GM23338 (cell line): ENCODE results near the gene EVC2. TPM values are rescaled to one million over a fixed set of nuclear protein-coding genes. Genes with fewer than 3 reads are reported as not detected.

Experiments
- ATAC-seq: fragments of 200-7000 bp; cut with Tn5 transposase; 3 replicates; pipeline ENCODE4 v1.9.1; 2020
- DNase-seq: peaks from one replicate; pipeline ENCODE4 v3.0.0-alpha.2; 2015; ENCODE audit warnings: low spot score
- H2AFZ ChIP-seq: fragments of 200-600 bp; sonication (generic); 2 replicates; pipeline ENCODE4 v1.8.0; 2016; ENCODE audit warnings: antibody characterized with exemption, mild to moderate bottlenecking, moderate library complexity
- H3F3A ChIP-seq: fragments of 200-600 bp; sonication (generic); replicated peaks from 2 replicates; pipeline ENCODE4 v1.8.0; 2017; ENCODE audit warnings: antibody characterized with exemption, mixed run types, low read depth
- H3K27ac ChIP-seq: fragments of 200-600 bp; sonication (generic); 2 replicates; pipeline ENCODE4 v1.6.1; 2016; ENCODE audit warnings: low read depth
- H3K27me3 ChIP-seq: fragments of 200-600 bp; sonication (generic); 2 replicates; pipeline ENCODE4 v1.8.0; 2016; ENCODE audit warnings: mild to moderate bottlenecking, mixed run types, moderate library complexity; ENCODE audit not compliant: insufficient read depth
- H3K36me3 ChIP-seq: fragments of 200-600 bp; sonication (generic); 2 replicates; pipeline ENCODE4 v1.8.0; 2016; ENCODE audit warnings: mild to moderate bottlenecking; ENCODE audit not compliant: insufficient read depth
- H3K4me1 ChIP-seq: fragments of 200-600 bp; sonication (generic); 2 replicates; pipeline ENCODE4 v1.8.0; 2016; ENCODE audit warnings: mild to moderate bottlenecking, moderate library complexity; ENCODE audit not compliant: insufficient read depth
- H3K4me2 ChIP-seq: fragments of 200-600 bp; sonication (generic); 2 replicates; pipeline ENCODE4 v1.7.1; 2017; ENCODE audit warnings: mixed run types
- H3K4me3 ChIP-seq: fragments of 200-600 bp; sonication (generic); 2 replicates; pipeline ENCODE4 v1.6.1; 2016; ENCODE audit warnings: mixed run types
- H3K79me2 ChIP-seq: fragments of 200-600 bp; sonication (generic); replicated peaks from 2 replicates; pipeline ENCODE4 v1.8.0; 2017; ENCODE audit warnings: mild to moderate bottlenecking; ENCODE audit not compliant: insufficient read depth
- H3K9me2 ChIP-seq: fragments of 200-600 bp; sonication (generic); 2 replicates; pipeline ENCODE4 v1.8.0; 2017; ENCODE audit not compliant: insufficient read depth
- H4K20me1 ChIP-seq: fragments of 200-600 bp; sonication (generic); replicated peaks from 2 replicates; pipeline ENCODE4 v1.8.0; 2017; ENCODE audit warnings: mild to moderate bottlenecking; ENCODE audit not compliant: insufficient read depth
- H3K27ac Mint-ChIP-seq: 2 replicates; pipeline ENCODE4 v1.8.0; 2020; ENCODE audit warnings: inconsistent platforms, mild to moderate bottlenecking, moderate library complexity, mixed read lengths
- H3K27me3 Mint-ChIP-seq: 3 replicates; pipeline ENCODE4 v1.8.0; 2022; ENCODE audit warnings: low read depth, mild to moderate bottlenecking, moderate library complexity, mixed read lengths, inconsistent platforms; ENCODE audit not compliant: insufficient read depth, poor library complexity
- H3K36me3 Mint-ChIP-seq: 3 replicates; pipeline ENCODE4 v1.8.0; 2021; ENCODE audit warnings: low read depth, mild to moderate bottlenecking, inconsistent platforms, moderate library complexity, mixed read lengths
- H3K4me1 Mint-ChIP-seq: 3 replicates; pipeline ENCODE4 v1.8.0; 2020; ENCODE audit warnings: mild to moderate bottlenecking, inconsistent platforms, mixed read lengths
- H3K4me3 Mint-ChIP-seq: 3 replicates; pipeline ENCODE4 v1.8.0; 2021; ENCODE audit warnings: moderate library complexity, mild to moderate bottlenecking, inconsistent platforms, mixed read lengths
- H3K9me3 Mint-ChIP-seq: 3 replicates; pipeline ENCODE4 v1.8.0; 2020; ENCODE audit warnings: moderate library complexity, mild to moderate bottlenecking, inconsistent platforms, mixed read lengths
- CREB1 ChIP-seq: fragments of 250-450 bp; sonication (Bioruptor Pico); IDR thresholded peaks from 2 replicates; pipeline ENCODE4 v1.5.0; 2020; ENCODE audit warnings: low read depth, mild to moderate bottlenecking, moderate library complexity
- CTCF ChIP-seq, 2 experiments: fragments of 200-600 bp in 1 of 2; sonication (generic) in 1 of 2; conservative IDR thresholded peaks; 2 replicates each; pipeline versions ENCODE4 v1.5.1 to v1.6.1; 2016 to 2017; ENCODE audit warnings: antibody characterized with exemption in 2 of 2, low read depth in 2 of 2, mild to moderate bottlenecking in 2 of 2, moderate library complexity in 1 of 2
- ETS1 ChIP-seq: IDR thresholded peaks from 2 replicates; pipeline ENCODE4 v1.6.1; 2016; ENCODE audit warnings: antibody characterized with exemption
- EZH2 ChIP-seq: fragments of 200-600 bp; sonication (generic); IDR thresholded peaks from one replicate; pipeline ENCODE4 v1.8.0; 2017; ENCODE audit warnings: antibody characterized with exemption, mild to moderate bottlenecking, low read depth; ENCODE audit not compliant: unreplicated experiment
- EZH2phosphoT487 ChIP-seq: fragments of 200-600 bp; sonication (generic); IDR thresholded peaks from one replicate; pipeline ENCODE4 v1.8.1; 2018; ENCODE audit warnings: antibody characterized with exemption; ENCODE audit not compliant: unreplicated experiment
- JUNB ChIP-seq: IDR thresholded peaks from one replicate; pipeline ENCODE4 v1.6.1; 2016; ENCODE audit warnings: antibody characterized with exemption; ENCODE audit not compliant: unreplicated experiment
- NANOG ChIP-seq: IDR thresholded peaks from 2 replicates; pipeline ENCODE4 v1.6.1; 2016; ENCODE audit warnings: antibody characterized with exemption, borderline replicate concordance
- POLR2AphosphoS5 ChIP-seq: IDR thresholded peaks from 2 replicates; pipeline ENCODE4 v1.6.1; 2016; ENCODE audit warnings: antibody characterized with exemption, low read depth
- STAT1 ChIP-seq: IDR thresholded peaks from one replicate; pipeline ENCODE4 v1.6.1; 2016; ENCODE audit warnings: antibody characterized with exemption; ENCODE audit not compliant: unreplicated experiment
- ZNF114 ChIP-seq: fragments of 250-450 bp; sonication (Bioruptor Pico); IDR thresholded peaks from 2 replicates; pipeline ENCODE4 v1.5.0; 2020; ENCODE audit warnings: mild to moderate bottlenecking, moderate library complexity
- ZNF331 ChIP-seq: fragments of 250-450 bp; sonication (Bioruptor Pico); IDR thresholded peaks from 2 replicates; pipeline ENCODE4 v1.5.0; 2020; ENCODE audit warnings: low read depth, mild to moderate bottlenecking, moderate library complexity
- polyA plus RNA-seq: library from polyadenylated mRNA; unstranded; fragments of >200 nt; fragmentation: Nextera tagmentation; extraction: Ambion mirVana; gene quantifications from 2 replicates; pipeline ENCODE4 v1.2.1, GENCODE V29; 2016
- total RNA-seq: library from RNA; depleted of rRNA; stranded (reverse); fragments of >200 nt; shearing (Covaris generic); gene quantifications from 2 replicates; pipeline ENCODE4 v1.2.3, GENCODE V29; 2014
- TF ChIP-seq, protein P1 (sequence below): IDR thresholded peaks from one replicate; pipeline ENCODE4 v1.6.1; 2018; ENCODE audit warnings: antibody characterized with exemption; ENCODE audit not compliant: unreplicated experiment
- TF ChIP-seq, protein P2 (sequence below): fragments of 250-450 bp; sonication (Bioruptor Pico); IDR thresholded peaks from 2 replicates; pipeline ENCODE4 v1.5.0; 2020; ENCODE audit warnings: mild to moderate bottlenecking, moderate library complexity

EVC2 gene
- total and polyA plus RNA-seq, 2 experiments from 2014 or later: 3.4 to 11.5 TPM

DNA sequence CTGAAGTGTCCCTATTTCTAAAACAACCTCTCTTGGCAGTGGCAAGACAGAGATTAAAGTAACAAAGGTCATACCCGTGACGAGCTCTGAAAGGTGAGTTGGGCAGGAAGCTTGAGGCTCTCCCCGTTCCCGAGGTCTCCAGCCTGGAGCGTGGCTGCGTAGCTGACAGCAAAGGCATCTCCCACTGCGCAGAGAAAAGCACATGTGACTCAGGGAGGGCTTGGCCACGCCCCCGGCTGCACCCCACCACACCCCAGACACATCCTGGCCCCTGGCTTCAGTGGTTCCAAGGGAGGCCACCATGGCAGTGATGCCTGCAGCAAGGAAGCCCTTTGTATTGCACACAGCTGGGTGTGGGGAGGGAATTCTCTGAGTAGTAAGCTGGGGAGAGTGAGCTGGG lies 23.1 kb downstream of the EVC2 start:
- no peaks in the 10 kb centered on the region for H3K4me1 ChIP-seq
- peaks cover 26% of the 10 kb centered on the region for H3K36me3 Mint-ChIP-seq

More for the DNA sequence above, 23.1 kb downstream of the EVC2 start:
- Histone ChIP-seq H3K36me3 (peaks cover 10% of the 10 kb centered on the region), H2AFZ (no peak overlapping the region), H3K27me3 (no peaks in the 10 kb centered on the region), H3K9me2 (no peaks in the 10 kb centered on the region), H3K79me2 (no peaks in the 10 kb centered on the region), H3K27ac (no peak overlapping the region), H3F3A (no peaks in the 10 kb centered on the region), H3K4me2 (no peak overlapping the region), H3K4me3 (no peak overlapping the region), H4K20me1 (no peaks in the 10 kb centered on the region)
- Mint-ChIP-seq H3K27me3 (peaks cover 2% of the 10 kb centered on the region), H3K4me1 (peaks cover 11% of the 10 kb centered on the region), H3K4me3 (no peak overlapping the region), H3K9me3 (no peaks in the 10 kb centered on the region), H3K27ac (no peak overlapping the region)
- DNase-seq (no peak), ATAC-seq (no peak)
- no peak for TF ChIP-seq POLR2AphosphoS5
- TF ChIP-seq STAT1: no peak
- TF ChIP-seq ZNF331 (CRISPR knock-in tag): no peak
- TF ChIP-seq EZH2phosphoT487: no peak
- no peak for TF ChIP-seq EZH2
- TF ChIP-seq, protein P1, sequence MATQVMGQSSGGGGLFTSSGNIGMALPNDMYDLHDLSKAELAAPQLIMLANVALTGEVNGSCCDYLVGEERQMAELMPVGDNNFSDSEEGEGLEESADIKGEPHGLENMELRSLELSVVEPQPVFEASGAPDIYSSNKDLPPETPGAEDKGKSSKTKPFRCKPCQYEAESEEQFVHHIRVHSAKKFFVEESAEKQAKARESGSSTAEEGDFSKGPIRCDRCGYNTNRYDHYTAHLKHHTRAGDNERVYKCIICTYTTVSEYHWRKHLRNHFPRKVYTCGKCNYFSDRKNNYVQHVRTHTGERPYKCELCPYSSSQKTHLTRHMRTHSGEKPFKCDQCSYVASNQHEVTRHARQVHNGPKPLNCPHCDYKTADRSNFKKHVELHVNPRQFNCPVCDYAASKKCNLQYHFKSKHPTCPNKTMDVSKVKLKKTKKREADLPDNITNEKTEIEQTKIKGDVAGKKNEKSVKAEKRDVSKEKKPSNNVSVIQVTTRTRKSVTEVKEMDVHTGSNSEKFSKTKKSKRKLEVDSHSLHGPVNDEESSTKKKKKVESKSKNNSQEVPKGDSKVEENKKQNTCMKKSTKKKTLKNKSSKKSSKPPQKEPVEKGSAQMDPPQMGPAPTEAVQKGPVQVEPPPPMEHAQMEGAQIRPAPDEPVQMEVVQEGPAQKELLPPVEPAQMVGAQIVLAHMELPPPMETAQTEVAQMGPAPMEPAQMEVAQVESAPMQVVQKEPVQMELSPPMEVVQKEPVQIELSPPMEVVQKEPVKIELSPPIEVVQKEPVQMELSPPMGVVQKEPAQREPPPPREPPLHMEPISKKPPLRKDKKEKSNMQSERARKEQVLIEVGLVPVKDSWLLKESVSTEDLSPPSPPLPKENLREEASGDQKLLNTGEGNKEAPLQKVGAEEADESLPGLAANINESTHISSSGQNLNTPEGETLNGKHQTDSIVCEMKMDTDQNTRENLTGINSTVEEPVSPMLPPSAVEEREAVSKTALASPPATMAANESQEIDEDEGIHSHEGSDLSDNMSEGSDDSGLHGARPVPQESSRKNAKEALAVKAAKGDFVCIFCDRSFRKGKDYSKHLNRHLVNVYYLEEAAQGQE: no peak
- TF ChIP-seq, protein P2, sequence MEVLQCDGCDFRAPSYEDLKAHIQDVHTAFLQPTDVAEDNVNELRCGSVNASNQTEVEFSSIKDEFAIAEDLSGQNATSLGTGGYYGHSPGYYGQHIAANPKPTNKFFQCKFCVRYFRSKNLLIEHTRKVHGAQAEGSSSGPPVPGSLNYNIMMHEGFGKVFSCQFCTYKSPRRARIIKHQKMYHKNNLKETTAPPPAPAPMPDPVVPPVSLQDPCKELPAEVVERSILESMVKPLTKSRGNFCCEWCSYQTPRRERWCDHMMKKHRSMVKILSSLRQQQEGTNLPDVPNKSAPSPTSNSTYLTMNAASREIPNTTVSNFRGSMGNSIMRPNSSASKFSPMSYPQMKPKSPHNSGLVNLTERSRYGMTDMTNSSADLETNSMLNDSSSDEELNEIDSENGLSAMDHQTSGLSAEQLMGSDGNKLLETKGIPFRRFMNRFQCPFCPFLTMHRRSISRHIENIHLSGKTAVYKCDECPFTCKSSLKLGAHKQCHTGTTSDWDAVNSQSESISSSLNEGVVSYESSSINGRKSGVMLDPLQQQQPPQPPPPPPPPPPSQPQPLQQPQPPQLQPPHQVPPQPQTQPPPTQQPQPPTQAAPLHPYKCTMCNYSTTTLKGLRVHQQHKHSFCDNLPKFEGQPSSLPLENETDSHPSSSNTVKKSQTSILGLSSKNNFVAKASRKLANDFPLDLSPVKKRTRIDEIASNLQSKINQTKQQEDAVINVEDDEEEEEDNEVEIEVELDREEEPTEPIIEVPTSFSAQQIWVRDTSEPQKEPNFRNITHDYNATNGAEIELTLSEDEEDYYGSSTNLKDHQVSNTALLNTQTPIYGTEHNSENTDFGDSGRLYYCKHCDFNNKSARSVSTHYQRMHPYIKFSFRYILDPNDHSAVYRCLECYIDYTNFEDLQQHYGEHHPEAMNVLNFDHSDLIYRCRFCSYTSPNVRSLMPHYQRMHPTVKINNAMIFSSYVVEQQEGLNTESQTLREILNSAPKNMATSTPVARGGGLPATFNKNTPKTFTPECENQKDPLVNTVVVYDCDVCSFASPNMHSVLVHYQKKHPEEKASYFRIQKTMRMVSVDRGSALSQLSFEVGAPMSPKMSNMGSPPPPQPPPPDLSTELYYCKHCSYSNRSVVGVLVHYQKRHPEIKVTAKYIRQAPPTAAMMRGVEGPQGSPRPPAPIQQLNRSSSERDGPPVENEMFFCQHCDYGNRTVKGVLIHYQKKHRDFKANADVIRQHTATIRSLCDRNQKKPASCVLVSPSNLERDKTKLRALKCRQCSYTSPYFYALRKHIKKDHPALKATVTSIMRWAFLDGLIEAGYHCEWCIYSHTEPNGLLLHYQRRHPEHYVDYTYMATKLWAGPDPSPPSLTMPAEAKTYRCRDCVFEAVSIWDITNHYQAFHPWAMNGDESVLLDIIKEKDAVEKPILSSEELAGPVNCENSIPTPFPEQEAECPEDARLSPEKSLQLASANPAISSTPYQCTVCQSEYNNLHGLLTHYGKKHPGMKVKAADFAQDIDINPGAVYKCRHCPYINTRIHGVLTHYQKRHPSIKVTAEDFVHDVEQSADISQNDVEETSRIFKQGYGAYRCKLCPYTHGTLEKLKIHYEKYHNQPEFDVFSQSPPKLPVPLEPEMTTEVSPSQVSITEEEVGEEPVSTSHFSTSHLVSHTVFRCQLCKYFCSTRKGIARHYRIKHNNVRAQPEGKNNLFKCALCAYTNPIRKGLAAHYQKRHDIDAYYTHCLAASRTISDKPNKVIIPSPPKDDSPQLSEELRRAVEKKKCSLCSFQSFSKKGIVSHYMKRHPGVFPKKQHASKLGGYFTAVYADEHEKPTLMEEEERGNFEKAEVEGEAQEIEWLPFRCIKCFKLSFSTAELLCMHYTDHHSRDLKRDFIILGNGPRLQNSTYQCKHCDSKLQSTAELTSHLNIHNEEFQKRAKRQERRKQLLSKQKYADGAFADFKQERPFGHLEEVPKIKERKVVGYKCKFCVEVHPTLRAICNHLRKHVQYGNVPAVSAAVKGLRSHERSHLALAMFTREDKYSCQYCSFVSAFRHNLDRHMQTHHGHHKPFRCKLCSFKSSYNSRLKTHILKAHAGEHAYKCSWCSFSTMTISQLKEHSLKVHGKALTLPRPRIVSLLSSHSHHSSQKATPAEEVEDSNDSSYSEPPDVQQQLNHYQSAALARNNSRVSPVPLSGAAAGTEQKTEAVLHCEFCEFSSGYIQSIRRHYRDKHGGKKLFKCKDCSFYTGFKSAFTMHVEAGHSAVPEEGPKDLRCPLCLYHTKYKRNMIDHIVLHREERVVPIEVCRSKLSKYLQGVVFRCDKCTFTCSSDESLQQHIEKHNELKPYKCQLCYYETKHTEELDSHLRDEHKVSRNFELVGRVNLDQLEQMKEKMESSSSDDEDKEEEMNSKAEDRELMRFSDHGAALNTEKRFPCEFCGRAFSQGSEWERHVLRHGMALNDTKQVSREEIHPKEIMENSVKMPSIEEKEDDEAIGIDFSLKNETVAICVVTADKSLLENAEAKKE (CRISPR knock-in tag): no peak
- TF ChIP-seq NANOG: no peak
- no peak for TF ChIP-seq CREB1
- no peak for TF ChIP-seq ZNF114 (CRISPR knock-in tag)
- TF ChIP-seq ETS1: no peak
- TF ChIP-seq JUNB: no peak
- TF ChIP-seq CTCF (conservative IDR thresholded peaks at IDR 0.05; ENCODE audit: low read depth in 2 of 2): no peak
